GM19395 (cell line): ENCODE data around the gene DEFB132.

Source experiments
- ATAC-seq: cut with Tn5 transposase; IDR thresholded peaks from one replicate; pipeline ENCODE4 v1.9.1; 2021; ENCODE audit warnings: mild to moderate bottlenecking, moderate library complexity; ENCODE audit not compliant: unreplicated experiment

Gene DEFB132

DNA sequence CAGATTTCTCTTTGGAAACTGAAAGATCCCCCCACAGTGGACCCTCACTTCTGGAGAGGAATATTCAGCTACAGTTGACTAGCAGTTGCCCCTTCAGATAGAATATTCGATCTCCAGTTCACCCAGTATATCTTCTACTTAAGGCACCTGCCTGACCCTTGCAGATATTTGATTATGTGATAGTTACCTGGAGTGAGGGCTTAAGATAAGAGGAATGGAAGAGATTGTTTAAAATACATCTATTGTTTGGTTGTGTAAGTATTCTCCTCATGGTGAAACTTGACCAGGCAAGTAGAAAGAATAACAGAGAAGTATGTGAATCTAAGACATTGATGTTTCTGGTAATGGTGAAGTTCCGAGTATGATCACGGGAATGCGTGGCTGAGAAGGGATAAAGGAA is 38.3 kb downstream of the DEFB132 start:
- no peak for ATAC-seq

DNA sequence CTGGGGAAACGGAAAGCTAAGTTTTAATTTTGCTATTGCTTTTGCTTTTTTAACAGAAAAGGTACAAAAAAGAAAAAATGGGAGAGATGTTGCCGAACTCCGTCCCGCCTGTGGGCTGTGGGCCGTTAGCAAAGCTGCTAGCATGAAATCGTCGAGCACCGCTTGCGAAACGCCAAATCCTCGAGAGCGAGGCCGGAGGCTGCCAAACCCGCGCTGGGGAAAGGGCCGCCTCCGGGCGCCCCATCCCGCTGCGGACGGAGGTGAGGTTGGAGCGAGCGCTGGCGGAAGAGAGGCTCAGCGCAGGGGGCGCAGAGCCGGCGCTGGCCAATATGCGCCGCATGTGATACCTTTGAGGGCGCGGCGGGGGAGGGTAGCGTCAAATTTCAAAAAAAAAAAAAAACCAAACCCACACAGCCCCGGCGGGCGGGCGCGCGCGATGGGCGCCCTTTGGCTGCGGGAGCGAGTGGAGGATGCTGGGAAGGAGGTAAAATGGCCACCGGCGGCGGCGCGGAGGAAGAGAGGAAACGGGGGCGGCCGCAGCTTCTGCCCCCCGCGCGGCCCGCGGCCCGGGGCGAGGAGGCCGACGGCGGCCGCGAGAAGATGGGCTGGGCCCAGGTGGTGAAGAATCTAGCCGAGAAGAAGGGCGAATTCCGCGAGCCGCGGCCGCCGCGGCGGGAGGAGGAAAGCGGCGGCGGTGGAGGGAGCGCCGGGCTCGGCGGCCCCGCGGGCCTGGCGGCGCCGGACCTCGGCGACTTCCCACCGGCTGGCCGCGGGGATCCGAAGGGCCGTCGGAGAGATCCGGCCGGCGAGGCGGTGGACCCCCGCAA is 39.8 kb downstream of the DEFB132 start, which contains the start of gene ZCCHC3:
ZCCHC3 (plus strand) TSS at position 473 of the 827 bp plus-strand sequence; CDS start at position 490, 17 bp downstream.
- ATAC-seq = peak; percentile 75

DNA sequence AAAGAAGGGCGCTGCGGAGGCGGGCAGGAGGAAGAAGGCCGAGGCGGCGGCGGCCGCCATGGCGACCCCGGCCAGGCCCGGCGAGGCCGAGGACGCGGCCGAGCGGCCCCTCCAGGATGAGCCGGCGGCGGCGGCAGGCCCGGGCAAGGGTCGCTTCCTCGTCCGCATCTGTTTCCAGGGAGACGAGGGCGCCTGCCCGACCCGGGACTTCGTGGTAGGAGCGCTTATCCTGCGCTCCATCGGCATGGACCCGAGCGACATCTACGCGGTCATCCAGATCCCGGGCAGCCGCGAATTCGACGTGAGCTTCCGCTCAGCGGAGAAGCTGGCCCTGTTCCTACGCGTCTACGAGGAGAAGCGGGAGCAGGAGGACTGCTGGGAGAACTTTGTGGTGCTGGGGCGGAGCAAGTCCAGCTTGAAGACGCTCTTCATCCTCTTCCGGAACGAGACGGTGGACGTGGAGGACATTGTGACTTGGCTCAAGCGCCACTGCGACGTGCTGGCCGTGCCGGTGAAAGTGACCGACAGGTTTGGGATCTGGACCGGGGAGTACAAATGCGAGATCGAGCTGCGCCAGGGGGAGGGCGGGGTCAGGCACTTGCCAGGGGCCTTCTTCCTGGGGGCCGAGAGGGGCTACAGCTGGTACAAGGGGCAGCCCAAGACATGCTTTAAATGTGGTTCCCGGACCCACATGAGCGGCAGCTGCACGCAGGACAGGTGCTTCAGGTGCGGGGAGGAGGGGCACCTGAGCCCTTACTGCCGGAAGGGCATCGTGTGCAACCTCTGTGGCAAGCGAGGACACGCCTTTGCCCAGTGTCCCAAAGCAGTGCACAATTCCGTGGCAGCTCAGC is 40.6 kb downstream of the DEFB132 start:
- peak; percentile 26 for ATAC-seq

DNA sequence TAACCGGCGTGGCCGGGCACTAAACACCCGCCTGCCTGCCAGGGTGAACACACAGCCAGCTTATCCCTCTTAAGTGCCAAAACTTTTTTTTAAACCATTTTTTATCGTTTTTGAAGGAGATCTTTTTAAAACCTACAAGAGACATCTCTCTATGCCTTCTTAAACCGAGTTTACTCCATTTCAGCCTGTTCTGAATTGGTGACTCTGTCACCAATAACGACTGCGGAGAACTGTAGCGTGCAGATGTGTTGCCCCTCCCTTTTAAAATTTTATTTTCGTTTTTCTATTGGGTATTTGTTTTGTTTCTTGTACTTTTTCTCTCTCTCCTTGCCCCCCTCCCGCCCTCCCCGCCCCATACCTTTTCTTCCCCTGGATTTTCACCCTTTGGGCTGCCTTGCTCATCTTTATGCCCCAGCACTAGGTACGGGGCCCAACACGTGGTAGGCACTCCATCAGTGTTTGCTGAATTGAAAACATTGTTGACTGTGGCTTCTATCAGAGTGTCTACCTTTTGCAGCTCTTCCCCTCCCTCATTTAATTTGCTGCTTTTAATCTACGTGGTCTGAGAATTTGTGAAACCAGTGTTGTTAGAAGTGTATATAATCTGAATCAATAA is 41.4 kb downstream of the DEFB132 start:
- no peak for ATAC-seq

DNA sequence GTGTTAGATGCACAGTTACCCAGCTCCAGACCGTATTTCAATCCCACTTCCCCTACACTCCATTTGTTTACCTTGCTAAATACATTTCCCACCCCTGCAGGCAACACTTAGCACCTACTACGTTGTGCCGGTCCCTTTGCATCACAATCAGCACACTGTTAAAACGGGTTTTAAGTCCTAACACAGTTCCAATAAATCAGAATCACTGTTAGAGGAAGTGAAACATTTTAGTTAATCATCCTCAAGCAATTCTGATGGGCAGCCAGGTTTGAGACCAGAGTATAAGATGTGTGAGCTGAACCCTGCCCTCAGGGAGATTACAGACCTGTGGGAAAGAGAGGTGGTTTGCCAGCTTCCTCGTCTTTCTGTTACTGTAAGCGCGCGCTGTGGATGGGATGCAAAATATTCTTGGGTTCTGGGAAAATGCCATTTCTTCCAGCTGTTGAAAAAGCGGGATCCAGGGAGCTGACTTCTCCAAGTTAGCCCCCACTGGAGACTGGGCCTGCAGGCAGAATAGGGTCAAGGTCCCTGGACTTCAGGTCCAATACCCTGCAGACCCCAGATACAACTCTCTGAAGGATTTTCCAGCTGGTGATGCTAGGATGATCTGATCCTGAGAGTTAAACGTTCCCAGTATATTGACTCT is 42.9 kb downstream of the DEFB132 start:
- no peak for ATAC-seq

DNA sequence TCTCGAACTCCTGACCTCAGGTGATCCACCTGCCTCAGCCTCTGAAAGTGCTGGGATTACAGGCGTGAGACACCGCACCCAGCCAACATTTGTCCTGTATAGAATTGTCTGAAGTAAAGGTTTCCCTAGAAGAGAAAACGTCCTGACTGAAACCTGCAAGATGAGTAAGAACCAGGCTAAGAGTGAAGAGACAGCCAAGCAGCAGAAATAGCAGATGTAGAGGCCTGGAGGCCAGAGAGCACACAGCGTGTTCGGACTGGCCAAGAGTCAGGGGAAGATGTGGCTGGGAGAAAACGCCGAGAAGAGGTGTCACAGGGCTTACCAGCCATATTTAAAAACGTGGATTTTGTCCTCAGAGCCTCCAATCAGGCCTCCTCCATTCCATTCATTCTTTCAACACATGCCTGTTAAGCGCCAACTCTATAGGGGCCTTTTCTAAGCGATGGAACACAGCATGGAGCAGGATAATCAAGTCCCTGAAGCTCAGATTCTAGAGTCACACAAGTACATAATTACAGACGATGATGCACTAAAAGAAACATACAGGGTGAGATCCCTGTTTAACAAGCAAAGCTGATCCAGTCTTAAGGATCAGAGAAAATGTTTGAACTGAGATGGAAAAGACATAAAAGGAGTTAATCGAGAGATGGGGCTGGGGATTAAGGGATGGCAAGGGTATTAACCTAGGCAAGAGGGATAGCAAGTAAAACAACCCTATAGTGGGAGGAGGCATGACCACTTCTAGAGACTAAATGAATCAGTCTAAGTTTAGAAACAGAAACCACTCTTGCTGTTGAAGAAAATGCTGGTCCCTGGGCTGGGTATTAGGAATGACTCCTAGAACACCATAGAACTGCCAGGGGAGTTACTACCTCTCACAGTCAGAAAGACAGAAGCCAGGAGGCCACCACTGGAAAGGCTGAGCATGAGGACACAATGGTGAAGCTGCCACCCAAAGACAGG is 44.6 kb downstream of the DEFB132 start:
- no peak for ATAC-seq

DNA sequence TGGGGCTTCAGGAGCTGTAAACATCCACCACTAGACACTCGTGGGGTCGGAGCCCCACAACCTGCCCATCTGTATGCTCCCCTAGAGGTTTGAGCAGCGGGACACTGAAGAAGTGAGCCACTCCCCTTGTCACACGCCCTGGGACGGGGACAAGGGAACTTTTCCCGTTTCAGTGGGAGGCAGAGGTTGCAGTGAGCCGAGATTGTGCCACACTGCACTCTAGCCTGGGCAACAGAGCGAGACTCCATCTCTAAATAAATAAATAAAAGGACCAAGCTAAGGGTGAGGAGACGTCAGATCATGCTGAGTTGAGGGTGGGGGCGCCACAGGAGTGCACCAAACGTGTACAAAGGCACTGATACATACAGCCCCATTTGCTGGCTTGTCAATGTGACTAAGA is 48.2 kb downstream of the DEFB132 start:
- no peak for ATAC-seq

DNA sequence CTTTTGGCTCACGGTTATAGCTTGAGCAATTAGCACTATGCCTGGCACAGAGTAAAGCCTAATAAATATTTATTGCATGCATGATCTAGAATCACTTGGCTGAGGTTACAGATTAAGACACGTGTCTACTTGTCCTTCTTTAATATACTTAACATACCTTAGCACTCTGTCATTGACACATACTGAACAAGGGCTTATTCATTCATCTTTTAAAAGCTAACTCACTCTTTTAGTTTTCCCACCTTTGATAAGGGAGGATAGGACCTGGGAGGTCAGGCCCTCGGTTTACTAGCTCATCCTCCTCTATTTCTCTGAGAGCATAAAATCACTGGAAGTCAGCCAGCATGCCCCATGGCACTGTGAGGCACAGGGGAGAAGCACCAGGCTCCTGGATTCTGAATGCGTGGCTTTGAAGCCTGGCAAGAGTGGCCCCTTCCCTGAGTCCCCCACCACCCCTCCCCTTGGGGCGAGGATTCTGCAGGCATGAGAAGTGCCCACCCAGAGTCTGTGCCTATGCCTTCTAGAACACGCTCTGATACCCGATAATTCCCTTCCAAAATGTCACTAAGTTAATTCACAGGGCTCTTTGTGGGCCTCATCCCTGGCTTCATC is 51.0 kb downstream of the DEFB132 start:
- ATAC-seq = no peak

DNA sequence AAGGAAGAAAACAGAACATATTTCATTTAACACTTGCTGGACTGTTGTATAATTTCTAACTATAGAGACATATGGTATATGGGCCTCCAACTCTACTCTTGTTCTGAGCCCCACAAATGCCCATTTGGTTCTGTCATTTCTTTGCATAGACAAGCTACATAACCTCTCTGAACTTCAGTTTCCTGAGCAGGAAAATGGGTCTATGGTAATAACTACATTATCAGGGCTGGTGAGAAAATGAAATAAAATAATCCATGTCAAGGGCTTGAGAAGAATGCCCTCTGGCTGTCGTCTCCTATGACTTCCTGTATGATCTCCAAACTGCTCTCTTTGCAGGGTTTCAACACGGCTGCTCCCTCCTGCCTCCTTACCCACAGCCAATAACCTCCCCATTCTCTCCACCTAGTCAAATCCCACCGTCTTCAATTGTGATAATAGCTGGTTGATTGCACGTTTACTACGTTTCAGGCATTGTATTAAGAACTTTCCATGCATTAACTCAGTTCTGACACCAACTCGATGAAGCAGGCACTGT is 51.8 kb downstream of the DEFB132 start:
- ATAC-seq = no peak

DNA sequence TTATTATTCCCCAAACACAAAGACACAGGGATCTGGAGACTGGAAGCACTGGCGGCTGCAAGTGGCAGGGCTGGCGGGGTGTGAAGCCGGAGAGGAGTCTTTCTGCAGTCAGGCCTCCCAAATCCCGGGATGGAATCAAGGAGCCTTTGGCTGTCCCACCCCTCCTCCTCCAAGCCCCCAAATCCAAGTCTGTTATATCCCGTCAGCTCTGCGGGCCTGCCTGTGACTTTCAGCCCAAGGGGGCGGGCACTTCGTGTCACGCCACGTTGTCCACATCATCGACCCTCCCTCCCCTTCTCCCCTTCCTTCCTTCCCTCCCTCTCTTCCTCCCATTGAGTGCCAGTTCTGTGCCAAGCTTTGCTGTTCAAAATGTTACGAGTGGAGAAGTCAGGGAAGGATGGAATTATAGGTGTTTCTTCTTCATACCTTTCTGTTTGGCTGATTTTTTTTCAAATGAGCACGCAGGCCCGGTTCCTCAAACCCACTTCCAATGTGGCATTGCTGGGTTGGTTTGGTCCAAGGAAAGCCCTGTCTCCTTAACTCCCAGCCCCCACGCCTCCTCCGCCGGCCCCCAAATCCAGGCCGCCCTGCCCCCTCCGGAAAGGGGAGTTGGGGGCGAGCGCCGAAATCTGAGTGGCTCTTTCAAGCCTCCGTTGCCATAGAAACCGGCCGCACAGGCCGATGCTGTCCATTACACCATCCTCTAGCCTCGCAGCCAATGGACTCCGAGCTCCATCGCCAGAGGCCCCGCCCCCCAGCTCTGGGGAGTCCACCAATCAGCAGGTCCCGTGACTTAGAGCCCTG is 52.5 kb downstream of the DEFB132 start:
- ATAC-seq = peak; percentile 99

DNA sequence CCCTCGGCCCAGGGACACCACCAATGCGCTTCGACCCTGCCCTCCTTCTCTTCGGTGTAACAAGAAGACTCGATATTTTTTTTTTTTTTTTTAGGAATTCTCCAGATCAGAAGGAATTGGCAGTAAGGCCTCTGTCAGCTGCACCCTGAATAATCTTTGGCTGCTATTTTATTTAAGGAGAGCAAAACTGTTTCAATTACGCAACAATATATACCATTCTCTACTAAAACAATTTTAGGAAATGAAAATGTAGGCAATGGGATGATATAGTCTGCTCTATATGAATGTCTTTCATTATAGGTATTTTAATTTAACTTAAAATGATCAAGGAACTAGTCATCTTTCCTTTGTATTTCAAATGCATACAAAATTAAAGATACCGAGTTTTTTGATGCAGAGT is 53.1 kb downstream of the DEFB132 start:
- no peak for ATAC-seq
